Measurements from ENCODE around the gene LRMDA.

DNA sequence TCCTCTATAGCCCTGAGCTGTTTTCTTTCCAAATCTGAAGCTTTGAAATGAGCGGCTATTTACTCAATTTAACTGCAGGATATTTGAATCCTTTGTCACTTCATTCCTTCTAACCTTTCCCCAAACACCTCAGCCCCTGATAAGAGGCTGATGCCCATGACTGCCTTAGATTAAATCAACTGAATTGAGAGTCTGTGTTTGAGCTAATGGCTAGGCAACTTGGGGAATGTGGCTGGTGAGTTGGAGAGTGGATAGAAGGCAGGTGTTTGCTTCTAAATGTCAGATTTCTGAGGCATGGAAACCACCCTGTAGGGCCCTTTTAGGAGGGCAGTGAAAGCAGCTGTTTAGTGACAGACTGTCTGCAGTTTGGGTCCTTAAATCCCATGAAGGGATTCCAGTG lies 759.9 kb downstream of the LRMDA start:
- TF ChIP-seq, protein P1, sequence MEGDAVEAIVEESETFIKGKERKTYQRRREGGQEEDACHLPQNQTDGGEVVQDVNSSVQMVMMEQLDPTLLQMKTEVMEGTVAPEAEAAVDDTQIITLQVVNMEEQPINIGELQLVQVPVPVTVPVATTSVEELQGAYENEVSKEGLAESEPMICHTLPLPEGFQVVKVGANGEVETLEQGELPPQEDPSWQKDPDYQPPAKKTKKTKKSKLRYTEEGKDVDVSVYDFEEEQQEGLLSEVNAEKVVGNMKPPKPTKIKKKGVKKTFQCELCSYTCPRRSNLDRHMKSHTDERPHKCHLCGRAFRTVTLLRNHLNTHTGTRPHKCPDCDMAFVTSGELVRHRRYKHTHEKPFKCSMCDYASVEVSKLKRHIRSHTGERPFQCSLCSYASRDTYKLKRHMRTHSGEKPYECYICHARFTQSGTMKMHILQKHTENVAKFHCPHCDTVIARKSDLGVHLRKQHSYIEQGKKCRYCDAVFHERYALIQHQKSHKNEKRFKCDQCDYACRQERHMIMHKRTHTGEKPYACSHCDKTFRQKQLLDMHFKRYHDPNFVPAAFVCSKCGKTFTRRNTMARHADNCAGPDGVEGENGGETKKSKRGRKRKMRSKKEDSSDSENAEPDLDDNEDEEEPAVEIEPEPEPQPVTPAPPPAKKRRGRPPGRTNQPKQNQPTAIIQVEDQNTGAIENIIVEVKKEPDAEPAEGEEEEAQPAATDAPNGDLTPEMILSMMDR (IDR thresholded peaks at IDR 0.05; ENCODE audit: borderline replicate concordance, extremely low read depth, low read length, poor library complexity, severe bottlenecking) = no peak
- no peak for TF ChIP-seq EZH2 (IDR thresholded peaks at IDR 0.05; ENCODE audit: borderline replicate concordance, low read depth, low read length, severe bottlenecking)

Measured in DND-41 (cell line).